Measurements from ENCODE around the gene OR4K14. TPM values are rescaled to one million over a fixed set of nuclear protein-coding genes. Genes with fewer than 3 reads are reported as not detected.

OR4K14 gene
- total and polyA plus RNA-seq, 7 donors, result not detected

DNA sequence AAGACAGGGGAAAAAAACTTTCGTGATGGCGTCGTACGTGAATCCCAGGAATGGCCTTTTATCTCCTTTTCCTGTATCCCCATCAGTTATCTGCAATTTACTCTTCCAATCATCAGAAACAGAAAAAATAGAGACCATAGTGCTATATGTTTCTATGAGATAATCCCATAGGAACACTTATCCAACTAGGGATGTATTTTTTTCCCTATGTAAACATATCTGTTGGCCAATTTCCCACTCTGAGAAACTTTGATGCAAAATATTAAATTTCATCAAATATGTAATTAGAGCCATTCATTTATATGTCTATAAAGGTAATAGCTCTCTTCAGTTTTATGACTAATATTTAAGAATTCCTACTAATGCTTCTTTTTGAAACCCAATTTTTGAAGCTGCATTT, 16.8 kb upstream of the OR4K14 start, which contains the start of gene OR4K13:
Gene OR4K13 (minus strand): TSS at position 101 of the 400 bp plus-strand sequence. CDS start 1,280 bp downstream, outside the sequence.
- TF ChIP-seq, protein P1, sequence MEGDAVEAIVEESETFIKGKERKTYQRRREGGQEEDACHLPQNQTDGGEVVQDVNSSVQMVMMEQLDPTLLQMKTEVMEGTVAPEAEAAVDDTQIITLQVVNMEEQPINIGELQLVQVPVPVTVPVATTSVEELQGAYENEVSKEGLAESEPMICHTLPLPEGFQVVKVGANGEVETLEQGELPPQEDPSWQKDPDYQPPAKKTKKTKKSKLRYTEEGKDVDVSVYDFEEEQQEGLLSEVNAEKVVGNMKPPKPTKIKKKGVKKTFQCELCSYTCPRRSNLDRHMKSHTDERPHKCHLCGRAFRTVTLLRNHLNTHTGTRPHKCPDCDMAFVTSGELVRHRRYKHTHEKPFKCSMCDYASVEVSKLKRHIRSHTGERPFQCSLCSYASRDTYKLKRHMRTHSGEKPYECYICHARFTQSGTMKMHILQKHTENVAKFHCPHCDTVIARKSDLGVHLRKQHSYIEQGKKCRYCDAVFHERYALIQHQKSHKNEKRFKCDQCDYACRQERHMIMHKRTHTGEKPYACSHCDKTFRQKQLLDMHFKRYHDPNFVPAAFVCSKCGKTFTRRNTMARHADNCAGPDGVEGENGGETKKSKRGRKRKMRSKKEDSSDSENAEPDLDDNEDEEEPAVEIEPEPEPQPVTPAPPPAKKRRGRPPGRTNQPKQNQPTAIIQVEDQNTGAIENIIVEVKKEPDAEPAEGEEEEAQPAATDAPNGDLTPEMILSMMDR (IDR thresholded peaks at IDR 0.05), result no peak
- no peak for ATAC-seq
- 87 to 94% (median 87%) methylated on average over 4 of the region's 4 CpGs for WGBS, 3 donors

DNA sequence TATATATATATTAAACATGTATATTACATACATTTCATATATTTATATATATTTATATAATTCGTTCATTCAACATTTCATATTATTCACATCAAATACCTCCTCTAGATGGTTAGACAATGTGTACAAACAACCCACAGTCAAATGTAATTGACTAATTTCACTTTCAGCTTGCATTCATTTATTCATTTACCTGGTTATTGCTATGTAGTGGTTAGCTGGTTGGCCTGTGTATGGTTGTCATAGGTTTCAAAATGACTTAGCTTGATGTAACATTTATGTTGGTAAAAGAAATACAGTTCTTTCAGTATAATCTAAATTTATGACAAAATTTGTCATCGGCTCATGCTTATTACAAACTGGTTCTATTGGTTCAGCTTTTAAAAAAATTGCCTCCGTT, 16.3 kb upstream of the OR4K14 start:
- WGBS, 3 donors, result 52 to 62% (median 60%) methylated on average over 3 of the region's 3 CpGs
- TF ChIP-seq, protein P1 (IDR thresholded peaks at IDR 0.05), result no peak
- no peak overlapping the region for H3K4me3 ChIP-seq
- no peak for DNase-seq
- no peak for ATAC-seq
- no peak overlapping the region for H3K27ac ChIP-seq
- H3K9me3 ChIP-seq, result no peaks in the 10 kb centered on the region
- H3K36me3 ChIP-seq (ENCODE audit: insufficient read depth in 1 of 2, low read depth in 1 of 2), result no peaks in the 10 kb centered on the region
- H3K27me3 ChIP-seq (ENCODE audit: insufficient read depth in 3 of 3, low read length in 2 of 3), result no peaks in the 10 kb centered on the region
- intact Hi-C loops (cut with DNase I), result no loop called here
- H3K4me1 ChIP-seq, result no peaks in the 10 kb centered on the region

More for the DNA sequence above, 16.8 kb upstream of the OR4K14 start, which contains the start of gene OR4K13:
- Histone ChIP-seq H3K4me3 (no peak within 1 kb of the TSS), H3K27ac (no peak within 1 kb of the TSS), H3K27me3 (ENCODE audit: insufficient read depth in 3 of 3, low read length in 2 of 3) (no peaks in the 10 kb centered on the region), H3K9me3 (no peaks in the 10 kb centered on the region), H3K4me1 (no peaks in the 10 kb centered on the region), H3K36me3 (ENCODE audit: insufficient read depth in 1 of 2, low read depth in 1 of 2) (no peaks in the 10 kb centered on the region)
- DNase-seq, result no peak
- intact Hi-C loops (cut with DNase I), result no loop called here

- intact Hi-C loops (cut with DNase I), result no loop called here
Measured at GRCh38 chr14:20031058-20031457, 12.0 kb upstream of the OR4K14 start.

DNA sequence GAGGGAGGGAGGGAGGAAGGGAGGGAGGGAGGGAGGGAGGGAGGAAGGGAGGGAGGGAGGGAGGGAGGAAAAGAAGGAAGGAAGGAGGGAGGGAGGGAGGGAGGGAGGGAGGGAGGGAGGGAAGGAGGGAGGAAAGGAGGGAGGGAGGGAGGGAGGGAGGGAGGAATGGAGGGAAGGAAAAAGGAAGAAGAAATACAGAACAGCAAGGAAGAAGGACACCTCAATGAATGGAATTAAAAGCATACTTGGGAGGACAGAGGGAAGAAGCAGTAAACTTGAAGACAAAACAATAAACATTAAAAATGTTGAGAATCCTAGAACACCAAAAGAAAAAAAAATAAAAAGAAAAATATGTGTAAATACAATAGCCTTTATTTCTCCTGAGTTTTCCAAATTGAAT, 11.0 kb downstream of the OR4K14 start:
- Histone ChIP-seq H3K4me3 (no peak overlapping the region), H3K4me1 (no peaks in the 10 kb centered on the region), H3K27ac (no peak overlapping the region), H3K9me3 (no peaks in the 10 kb centered on the region), H3K27me3 (ENCODE audit: insufficient read depth in 3 of 3, low read length in 2 of 3) (no peaks in the 10 kb centered on the region), H3K36me3 (ENCODE audit: insufficient read depth in 1 of 2, low read depth in 1 of 2) (no peaks in the 10 kb centered on the region)
- no peak for DNase-seq
- intact Hi-C loops (cut with DNase I), result no loop called here
- TF ChIP-seq, protein P1 (IDR thresholded peaks at IDR 0.05), result no peak
- no peak for ATAC-seq

More at GRCh38 chr14:20031058-20031457, 12.0 kb upstream of the OR4K14 start:
- H3K4me3 ChIP-seq, result no peak overlapping the region
- no peak overlapping the region for H3K27ac ChIP-seq
- no peaks in the 10 kb centered on the region for H3K4me1 ChIP-seq
- TF ChIP-seq, protein P1 (IDR thresholded peaks at IDR 0.05), result no peak
- no peaks in the 10 kb centered on the region for H3K27me3 ChIP-seq (ENCODE audit: insufficient read depth in 3 of 3, low read length in 2 of 3)
- no peaks in the 10 kb centered on the region for H3K36me3 ChIP-seq (ENCODE audit: insufficient read depth in 1 of 2, low read depth in 1 of 2)
- ATAC-seq (no peak), DNase-seq (no peak)
- WGBS, 3 donors, result 71 to 72% (median 71%) methylated on average over 6 of the region's 6 CpGs
- no peaks in the 10 kb centered on the region for H3K9me3 ChIP-seq

GRCh38 chr14:20002319-20002718, 16.8 kb downstream of the OR4K14 start:
- Histone ChIP-seq H3K9me3 (no peaks in the 10 kb centered on the region), H3K4me3 (no peak overlapping the region), H3K4me1 (no peaks in the 10 kb centered on the region), H3K27me3 (ENCODE audit: insufficient read depth in 3 of 3, low read length in 2 of 3) (no peaks in the 10 kb centered on the region), H3K36me3 (ENCODE audit: insufficient read depth in 1 of 2, low read depth in 1 of 2) (no peaks in the 10 kb centered on the region), H3K27ac (no peak overlapping the region)
- no peak for ATAC-seq
- DNase-seq, result no peak
- TF ChIP-seq, protein P1 (IDR thresholded peaks at IDR 0.05), result no peak
- intact Hi-C loops (cut with DNase I), result no loop called here
- 68 to 76% (median 76%) methylated on average over 7 of the region's 7 CpGs for WGBS, 3 donors
